ENCODE measurements around the gene MATN3. TPM values are rescaled to one million over a fixed set of nuclear protein-coding genes. Genes with fewer than 3 reads are reported as not detected.

Gene MATN3
- total and polyA plus RNA-seq, 4 donors, result 0.05 to 0.10 (median 0.08) TPM; not detected in 1

GRCh38 chr2:20060106-20060505 lies 47.6 kb upstream of the MATN3 start:
- Histone ChIP-seq H3K9ac (ENCODE audit: low read depth in 1 of 2, low read length in 2 of 2) (no peak overlapping the region), H3K4me3 (ENCODE audit: low read depth in 1 of 3, low read length in 3 of 3) (no peak overlapping the region), H3K27ac (ENCODE audit: low read depth in 1 of 2, low read length in 2 of 2) (no peak overlapping the region), H3K9me3 (ENCODE audit: control insufficient read depth in 4 of 4, low read length in 3 of 4) (no peaks in the 10 kb centered on the region), H3K36me3 (ENCODE audit: control insufficient read depth in 4 of 4, insufficient read depth in 3 of 4, low read depth in 1 of 4, low read length in 3 of 4) (no peaks in the 10 kb centered on the region), H3K27me3 (ENCODE audit: control insufficient read depth in 4 of 4, insufficient read depth in 4 of 4, low read length in 3 of 4) (no peaks in the 10 kb centered on the region), H3K4me1 (ENCODE audit: control insufficient read depth in 4 of 4, insufficient read depth in 4 of 4, low read length in 3 of 4) (no peaks in the 10 kb centered on the region)
- WGBS, result 99% methylated on average over 1 of the region's 1 CpG
- no peak for DNase-seq (ENCODE audit: low spot score)
- TF ChIP-seq FOXA2 (IDR thresholded peaks at IDR 0.05), result no peak
- no peak for TF ChIP-seq YY1 (IDR thresholded peaks at IDR 0.05)
- no peak for TF ChIP-seq HNF4G (IDR thresholded peaks at IDR 0.05)
- no peak for TF ChIP-seq EGR1 (IDR thresholded peaks at IDR 0.05; ENCODE audit: low read depth in 2 of 2)
- no peak for TF ChIP-seq FOXA1 (IDR thresholded peaks at IDR 0.05)
- TF ChIP-seq NR2F2 (IDR thresholded peaks at IDR 0.05), result no peak
- TF ChIP-seq JUND (IDR thresholded peaks at IDR 0.05), result no peak
- TF ChIP-seq RXRA (IDR thresholded peaks at IDR 0.05), result no peak
- TF ChIP-seq ZBTB33 (IDR thresholded peaks at IDR 0.05), result no peak
- TF ChIP-seq ATF3 (IDR thresholded peaks at IDR 0.05), result no peak
- TF ChIP-seq REST (IDR thresholded peaks at IDR 0.05), result no peak
- no peak for TF ChIP-seq RAD21 (IDR thresholded peaks at IDR 0.05)
- TF ChIP-seq CTCF (IDR thresholded peaks at IDR 0.05; ENCODE audit: low read depth, low read length, missing input control), result no peak

- no peaks in the 10 kb centered on the region for H3K27me3 ChIP-seq (ENCODE audit: control insufficient read depth in 4 of 4, insufficient read depth in 4 of 4, low read length in 3 of 4)
- WGBS, result 96% methylated on average over 1 of the region's 1 CpG
- H3K4me1 ChIP-seq (ENCODE audit: control insufficient read depth in 4 of 4, insufficient read depth in 4 of 4, low read length in 3 of 4), result peaks cover 0 to 4% (median 2%) of the 10 kb centered on the region in 4 donors
- DNase-seq (ENCODE audit: low spot score), result no peak
- H3K9me3 ChIP-seq (ENCODE audit: control insufficient read depth in 4 of 4, low read length in 3 of 4), result no peaks in the 10 kb centered on the region
- H3K27ac ChIP-seq (ENCODE audit: low read depth in 1 of 2, low read length in 2 of 2), result no peak overlapping the region
- H3K9ac ChIP-seq (ENCODE audit: low read depth in 1 of 2, low read length in 2 of 2), result no peak overlapping the region
- TF ChIP-seq FOXA1 (IDR thresholded peaks at IDR 0.05) (no peak), NR2F2 (IDR thresholded peaks at IDR 0.05) (no peak), SP1 (IDR thresholded peaks at IDR 0.05) (no peak), ATF3 (IDR thresholded peaks at IDR 0.05) (no peak), FOXA2 (IDR thresholded peaks at IDR 0.05) (no peak), RAD21 (IDR thresholded peaks at IDR 0.05) (no peak), JUND (IDR thresholded peaks at IDR 0.05) (no peak), TAF1 (conservative IDR thresholded peaks at IDR 0.05) (no peak), HNF4A (conservative IDR thresholded peaks at IDR 0.05) (no peak), EGR1 (IDR thresholded peaks at IDR 0.05; ENCODE audit: low read depth in 2 of 2) (no peak), MAX (IDR thresholded peaks at IDR 0.05) (no peak), GABPA (IDR thresholded peaks at IDR 0.05 in 1 of 2, conservative IDR thresholded peaks at IDR 0.05 in 1 of 2) (no peak), RXRA (IDR thresholded peaks at IDR 0.05) (no peak), REST (IDR thresholded peaks at IDR 0.05) (no peak), YY1 (IDR thresholded peaks at IDR 0.05) (no peak)
- H3K4me3 ChIP-seq (ENCODE audit: low read depth in 1 of 3, low read length in 3 of 3), result no peak overlapping the region
- no peaks in the 10 kb centered on the region for H3K36me3 ChIP-seq (ENCODE audit: control insufficient read depth in 4 of 4, insufficient read depth in 3 of 4, low read depth in 1 of 4, low read length in 3 of 4)
Measured at GRCh38 chr2:20057268-20057667, 44.8 kb upstream of the MATN3 start.

All from liver (tissue), 9 donors.